Panc1 (cell line): ENCODE results near the gene PITRM1. TPM values are rescaled to one million over a fixed set of nuclear protein-coding genes. Genes with fewer than 3 reads are reported as not detected.
"Not testable (repeated sequence)": the region's sequence is repeated elsewhere in the genome, so short reads cannot be mapped to it uniquely, and the experiment has no call there.

Experiments used
- ATAC-seq: fragments of 200-7000 bp; cut with Tn5 transposase; 2 replicates; pipeline ENCODE4 v1.9.1; 2020; ENCODE audit warnings: mild to moderate bottlenecking, moderate library complexity
- BruUV-seq: library from RNA; stranded (reverse); fragments of 400-500 nt; replicated peaks from 2 replicates; lab custom pipeline; 2021; lab: Mats Ljungman, UMichigan
- CTCF ChIA-PET: fragments of 300-600 bp; sonication (Branson Sonifier 250); formaldehyde crosslinking; loops from one replicate; lab custom pipeline; 2022; ENCODE audit warnings: antibody characterized with exemption; lab: Charles Lee
- POLR2A ChIA-PET: fragments of 300-600 bp; sonication (Branson Sonifier 250); formaldehyde crosslinking; loops from one replicate; lab custom pipeline; 2022; ENCODE audit warnings: antibody characterized with exemption; lab: Charles Lee
- DNase-seq: peaks from one replicate; pipeline ENCODE4 v3.0.0-alpha.2; 2010; ENCODE audit warnings: low read depth, low spot score
- H3K27ac ChIP-seq: 2 replicates; pipeline ENCODE4 v1.5.1; 2011; ENCODE audit warnings: mild to moderate bottlenecking, low read length, inconsistent platforms
- H3K27me3 ChIP-seq: fragments of 200-500 bp; sonication (Bioruptor generic); 2 replicates; pipeline ENCODE4 v1.6.0; 2014; ENCODE audit warnings: low read length, inconsistent platforms; ENCODE audit not compliant: control insufficient read depth, insufficient read depth
- H3K36me3 ChIP-seq: fragments of 200-500 bp; sonication (Bioruptor generic); 2 replicates; pipeline ENCODE4 v1.5.1; 2014; ENCODE audit warnings: inconsistent platforms, mild to moderate bottlenecking, low read length, moderate library complexity; ENCODE audit not compliant: control insufficient read depth, insufficient read depth
- H3K4me1 ChIP-seq: 2 replicates; pipeline ENCODE4 v1.5.1; 2011; ENCODE audit warnings: inconsistent platforms, mild to moderate bottlenecking, low read length, moderate library complexity; ENCODE audit not compliant: control insufficient read depth, insufficient read depth
- H3K4me3 ChIP-seq, 2 experiments: 2 replicates each; pipeline ENCODE4 v1.5.1; 2011 to 2012; ENCODE audit warnings: low read depth in 2 of 2, low read length in 2 of 2, mild to moderate bottlenecking in 2 of 2, inconsistent platforms in 1 of 2, moderate library complexity in 1 of 2
- H3K9me3 ChIP-seq: fragments of 200-500 bp; sonication (Bioruptor generic); 2 replicates; pipeline ENCODE4 v1.5.1; 2014; ENCODE audit warnings: low read depth, mild to moderate bottlenecking, inconsistent platforms, low read length, moderate library complexity; ENCODE audit not compliant: control insufficient read depth, insufficient read depth
- POLR2AphosphoS5 ChIP-seq: IDR thresholded peaks from 2 replicates; pipeline ENCODE4 v1.6.1; 2012; ENCODE audit warnings: mild to moderate bottlenecking, low read depth, low read length, moderate library complexity
- SIN3A ChIP-seq: IDR thresholded peaks from 2 replicates; pipeline ENCODE4 v1.6.1; 2012; ENCODE audit warnings: low read depth, mild to moderate bottlenecking, low read length, moderate library complexity, borderline replicate concordance; ENCODE audit not compliant: insufficient read depth
- TCF7L2 ChIP-seq: IDR thresholded peaks from 2 replicates; pipeline ENCODE4 v1.6.1; 2011; ENCODE audit warnings: mild to moderate bottlenecking, low read depth, low read length, inconsistent platforms
- in situ Hi-C: cut with HindIII; loops from 2 replicates; pipeline ENCODE4 v1.10.0; 2016; ENCODE audit warnings: low sequenced_read_pairs, low pct_unique_long_range_greater_than_20kb
- intact Hi-C: fragments of 100-400 bp; cut with micrococcal nuclease; formaldehyde crosslinking; loops from one replicate; pipeline ENCODE4 v1.10.0; 2022; ENCODE audit not compliant: unreplicated experiment
- total RNA-seq: library from RNA; stranded (reverse); gene quantifications from one replicate; pipeline ENCODE4 v1.2.1, GENCODE V29; 2021; ENCODE audit not compliant: unreplicated experiment
- TF ChIP-seq, protein P1 (sequence below): fragments of 450-650 bp; IDR thresholded peaks from 2 replicates; pipeline ENCODE4 v1.5.1; 2017; ENCODE audit warnings: mild to moderate bottlenecking
- TF ChIP-seq, protein P2 (sequence below), 2 experiments: IDR thresholded peaks; 2 replicates each; pipeline ENCODE4 v1.6.1; 2011 to 2012; ENCODE audit warnings: low read depth in 2 of 2, control low read depth in 1 of 2, low read length in 1 of 2, mild to moderate bottlenecking in 1 of 2, moderate library complexity in 1 of 2; ENCODE audit not compliant: insufficient read depth in 1 of 2

The PITRM1 gene
- total RNA-seq, 1 experiment from 2014 or later: 63.5 TPM

DNA sequence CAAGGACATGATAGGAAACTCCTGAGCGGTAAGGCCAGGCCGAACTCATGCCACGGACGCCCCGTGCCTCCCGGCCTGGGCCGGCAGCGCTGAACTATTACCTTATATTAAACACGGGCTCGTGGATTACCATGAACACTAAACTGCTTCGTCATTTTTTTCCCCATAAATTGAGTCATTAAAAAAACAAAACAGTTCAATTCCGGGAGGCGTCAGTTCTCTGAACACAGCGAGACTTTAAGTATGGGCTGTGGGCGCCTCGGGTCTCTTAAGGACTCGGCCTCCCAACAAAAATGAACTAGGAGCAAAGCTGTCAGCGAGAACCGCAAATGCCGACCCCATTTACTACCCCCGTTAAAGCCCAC, 519 bp downstream of the PITRM1 start:
- in situ Hi-C loops: no loop called here
- Histone ChIP-seq H3K9me3 (no peaks in the 10 kb centered on the region), H3K27ac (peak overlapping the region; percentile 82), H3K36me3 (peaks cover 4% of the 10 kb centered on the region; the same call in 1 of the 2 replicates), H3K4me3 (peak overlapping the region; percentile 79 to 85), H3K27me3 (no peaks in the 10 kb centered on the region), H3K4me1 (peaks cover 4% of the 10 kb centered on the region; the same call in 1 of the 2 replicates)
- CTCF ChIA-PET: no interaction called here
- DNase-seq: peak; percentile 5
- peak; percentile 10; the same call in 1 of the 2 replicates for ATAC-seq
- no TSS peak for BruUV-seq
- POLR2A ChIA-PET: interaction anchor here (0.7 kb wide), 1 partner anchor 200 kb away, joined by 4 read pairs; no protein-coding TSS in a partner anchor
- intact Hi-C loops: no loop called here
- TF ChIP-seq POLR2AphosphoS5: no peak
- TF ChIP-seq, protein P1, sequence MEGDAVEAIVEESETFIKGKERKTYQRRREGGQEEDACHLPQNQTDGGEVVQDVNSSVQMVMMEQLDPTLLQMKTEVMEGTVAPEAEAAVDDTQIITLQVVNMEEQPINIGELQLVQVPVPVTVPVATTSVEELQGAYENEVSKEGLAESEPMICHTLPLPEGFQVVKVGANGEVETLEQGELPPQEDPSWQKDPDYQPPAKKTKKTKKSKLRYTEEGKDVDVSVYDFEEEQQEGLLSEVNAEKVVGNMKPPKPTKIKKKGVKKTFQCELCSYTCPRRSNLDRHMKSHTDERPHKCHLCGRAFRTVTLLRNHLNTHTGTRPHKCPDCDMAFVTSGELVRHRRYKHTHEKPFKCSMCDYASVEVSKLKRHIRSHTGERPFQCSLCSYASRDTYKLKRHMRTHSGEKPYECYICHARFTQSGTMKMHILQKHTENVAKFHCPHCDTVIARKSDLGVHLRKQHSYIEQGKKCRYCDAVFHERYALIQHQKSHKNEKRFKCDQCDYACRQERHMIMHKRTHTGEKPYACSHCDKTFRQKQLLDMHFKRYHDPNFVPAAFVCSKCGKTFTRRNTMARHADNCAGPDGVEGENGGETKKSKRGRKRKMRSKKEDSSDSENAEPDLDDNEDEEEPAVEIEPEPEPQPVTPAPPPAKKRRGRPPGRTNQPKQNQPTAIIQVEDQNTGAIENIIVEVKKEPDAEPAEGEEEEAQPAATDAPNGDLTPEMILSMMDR: no peak
- TF ChIP-seq, protein P2, sequence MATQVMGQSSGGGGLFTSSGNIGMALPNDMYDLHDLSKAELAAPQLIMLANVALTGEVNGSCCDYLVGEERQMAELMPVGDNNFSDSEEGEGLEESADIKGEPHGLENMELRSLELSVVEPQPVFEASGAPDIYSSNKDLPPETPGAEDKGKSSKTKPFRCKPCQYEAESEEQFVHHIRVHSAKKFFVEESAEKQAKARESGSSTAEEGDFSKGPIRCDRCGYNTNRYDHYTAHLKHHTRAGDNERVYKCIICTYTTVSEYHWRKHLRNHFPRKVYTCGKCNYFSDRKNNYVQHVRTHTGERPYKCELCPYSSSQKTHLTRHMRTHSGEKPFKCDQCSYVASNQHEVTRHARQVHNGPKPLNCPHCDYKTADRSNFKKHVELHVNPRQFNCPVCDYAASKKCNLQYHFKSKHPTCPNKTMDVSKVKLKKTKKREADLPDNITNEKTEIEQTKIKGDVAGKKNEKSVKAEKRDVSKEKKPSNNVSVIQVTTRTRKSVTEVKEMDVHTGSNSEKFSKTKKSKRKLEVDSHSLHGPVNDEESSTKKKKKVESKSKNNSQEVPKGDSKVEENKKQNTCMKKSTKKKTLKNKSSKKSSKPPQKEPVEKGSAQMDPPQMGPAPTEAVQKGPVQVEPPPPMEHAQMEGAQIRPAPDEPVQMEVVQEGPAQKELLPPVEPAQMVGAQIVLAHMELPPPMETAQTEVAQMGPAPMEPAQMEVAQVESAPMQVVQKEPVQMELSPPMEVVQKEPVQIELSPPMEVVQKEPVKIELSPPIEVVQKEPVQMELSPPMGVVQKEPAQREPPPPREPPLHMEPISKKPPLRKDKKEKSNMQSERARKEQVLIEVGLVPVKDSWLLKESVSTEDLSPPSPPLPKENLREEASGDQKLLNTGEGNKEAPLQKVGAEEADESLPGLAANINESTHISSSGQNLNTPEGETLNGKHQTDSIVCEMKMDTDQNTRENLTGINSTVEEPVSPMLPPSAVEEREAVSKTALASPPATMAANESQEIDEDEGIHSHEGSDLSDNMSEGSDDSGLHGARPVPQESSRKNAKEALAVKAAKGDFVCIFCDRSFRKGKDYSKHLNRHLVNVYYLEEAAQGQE (IDR thresholded peaks at IDR 0.05; ENCODE audit: insufficient read depth in 1 of 2, low read depth in 2 of 2, low read length in 1 of 2): no peak
- no peak for TF ChIP-seq SIN3A
- TF ChIP-seq TCF7L2: no peak

DNA sequence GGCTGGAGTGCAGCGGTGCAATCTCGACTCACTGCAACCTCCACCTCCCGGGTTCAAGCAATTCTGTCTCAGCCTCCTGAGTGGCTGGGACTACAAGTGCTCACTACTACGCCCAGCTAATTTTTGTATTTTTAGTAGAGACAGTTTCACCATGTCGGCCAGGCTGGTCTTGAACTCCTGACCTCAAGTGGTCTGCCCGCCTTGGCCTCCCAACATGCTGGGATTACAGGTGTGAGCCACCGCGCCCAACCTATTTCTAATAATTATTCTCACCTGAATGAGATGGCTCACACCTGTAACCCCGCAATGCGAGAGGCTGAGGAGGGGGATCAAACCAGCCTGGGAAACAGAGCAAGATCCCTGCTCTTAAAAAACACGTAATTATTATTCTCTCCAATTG, 1.1 kb downstream of the PITRM1 start:
- BruUV-seq, POLR2A ChIA-PET: not testable (repeated sequence)

DNA sequence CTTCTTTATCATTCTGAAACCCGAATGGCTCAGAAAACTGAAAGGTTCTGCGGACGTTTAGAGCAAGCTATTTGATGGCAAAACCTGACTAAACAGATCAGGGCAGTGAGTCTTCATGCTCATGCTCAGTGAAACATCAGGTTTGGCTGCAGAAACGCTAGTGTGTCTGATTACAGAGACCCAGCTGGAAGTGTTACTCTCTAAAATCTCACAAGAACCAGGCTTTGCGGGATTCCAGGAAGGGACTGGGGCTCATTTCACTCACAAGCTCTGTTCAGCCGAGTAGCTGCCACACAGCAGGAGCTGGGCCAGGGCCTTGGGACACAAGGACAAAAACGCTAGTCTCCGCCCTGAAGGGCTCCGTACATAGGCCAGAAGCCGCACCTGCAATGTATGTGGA, 2.9 kb downstream of the PITRM1 start:
- Histone ChIP-seq H3K4me1 (peaks cover 4% of the 10 kb centered on the region; the same call in 1 of the 2 replicates), H3K27ac (no peak overlapping the region), H3K9me3 (no peaks in the 10 kb centered on the region), H3K4me3 (no peak overlapping the region), H3K27me3 (no peaks in the 10 kb centered on the region), H3K36me3 (peaks cover 11% of the 10 kb centered on the region; the same call in 1 of the 2 replicates)
- in situ Hi-C loops (no loop called here), intact Hi-C loops (no loop called here)
- DNase-seq: no peak
- BruUV-seq: no TSS peak
- POLR2A ChIA-PET: no interaction called here
- no peak for ATAC-seq
- CTCF ChIA-PET: no interaction called here
- TF ChIP-seq, protein P1: no peak
- TF ChIP-seq TCF7L2 (no peak), SIN3A (no peak)
- TF ChIP-seq, protein P2 (IDR thresholded peaks at IDR 0.05; ENCODE audit: insufficient read depth in 1 of 2, low read depth in 2 of 2, low read length in 1 of 2): no peak

More for the DNA sequence above, 1.1 kb downstream of the PITRM1 start:
- CTCF ChIA-PET, H3K36me3 ChIP-seq, H3K4me1 ChIP-seq, ATAC-seq, H3K9me3 ChIP-seq, DNase-seq, in situ Hi-C loops, H3K27me3 ChIP-seq, intact Hi-C loops: not testable (repeated sequence)
- H3K4me3 ChIP-seq: peak overlapping the region; percentile 79 to 85
- peak overlapping the region; percentile 82 for H3K27ac ChIP-seq
